IMR-90 (cell line): ENCODE results near the gene WDR46. TPM values are rescaled to one million over a fixed set of nuclear protein-coding genes. Genes with fewer than 3 reads are reported as not detected.

Experiments
- ATAC-seq: fragments of 200-7000 bp; cut with Tn5 transposase; 2 replicates; pipeline ENCODE4 v1.9.1; 2020; ENCODE audit warnings: low read depth, mild to moderate bottlenecking, moderate library complexity
- BruUV-seq: library from RNA; stranded (reverse); fragments of 400-500 nt; replicated peaks from 2 replicates; lab custom pipeline; 2021; lab: Mats Ljungman, UMichigan
- CTCF ChIA-PET: fragments of 300-600 bp; formaldehyde crosslinking; extraction: SDS; loops from one replicate; lab custom pipeline; 2021; ENCODE audit warnings: antibody characterized with exemption; lab: Yijun Ruan, JAX
- POLR2A ChIA-PET: fragments of 300-600 bp; sonication (Branson Sonifier 250); formaldehyde crosslinking; loops from one replicate; lab custom pipeline; 2022; ENCODE audit warnings: antibody characterized with exemption; ENCODE audit not compliant: unreplicated experiment; lab: Charles Lee
- DNase-seq: peaks from one replicate; pipeline ENCODE4 v3.0.0; 2013
- H2AFZ ChIP-seq: replicated peaks from 2 replicates; pipeline ENCODE3; 2013; ENCODE audit warnings: low read length, mild to moderate bottlenecking; ENCODE audit not compliant: poor library complexity
- H2AK5ac ChIP-seq: 2 replicates; pipeline ENCODE4 v1.6.1; 2013; ENCODE audit warnings: low read depth, low read length, inconsistent platforms
- H2AK9ac ChIP-seq: replicated peaks from 2 replicates; pipeline ENCODE3; 2013; ENCODE audit warnings: mild to moderate bottlenecking, low read depth, low read length, moderate library complexity; ENCODE audit not compliant: poor library complexity
- H2BK120ac ChIP-seq: 2 replicates; pipeline ENCODE4 v1.6.1; 2013; ENCODE audit warnings: low read depth, low read length, inconsistent platforms
- H2BK15ac ChIP-seq: 3 replicates; pipeline ENCODE4 v1.6.1; 2013; ENCODE audit warnings: low read depth, low read length, inconsistent platforms
- H2BK20ac ChIP-seq: 2 replicates; pipeline ENCODE4 v1.6.1; 2013; ENCODE audit warnings: low read depth, mild to moderate bottlenecking, inconsistent platforms, low read length, moderate library complexity
- H2BK5ac ChIP-seq: 2 replicates; pipeline ENCODE4 v1.6.1; 2013; ENCODE audit warnings: mild to moderate bottlenecking, low read depth, low read length, inconsistent platforms; ENCODE audit not compliant: poor library complexity, severe bottlenecking
- H3K14ac ChIP-seq: replicated peaks from 2 replicates; pipeline ENCODE4 v1.6.1; 2013; ENCODE audit warnings: low read depth, low read length, inconsistent platforms
- H3K18ac ChIP-seq: 2 replicates; pipeline ENCODE4 v1.6.1; 2013; ENCODE audit warnings: low read depth, low read length, control low read depth
- H3K23ac ChIP-seq: 2 replicates; pipeline ENCODE4 v1.6.1; 2013; ENCODE audit warnings: low read depth, low read length, inconsistent platforms
- H3K27ac ChIP-seq: 2 replicates; pipeline ENCODE4 v1.5.1; 2013; ENCODE audit warnings: mild to moderate bottlenecking, control low read depth, low read length; ENCODE audit not compliant: insufficient read depth
- H3K27me3 ChIP-seq: 2 replicates; pipeline ENCODE4 v1.6.1; 2013; ENCODE audit warnings: low read length; ENCODE audit not compliant: control insufficient read depth, insufficient read depth
- H3K36me3 ChIP-seq: 2 replicates; pipeline ENCODE4 v1.6.1; 2013; ENCODE audit warnings: low read length, mixed read lengths; ENCODE audit not compliant: control insufficient read depth, insufficient read depth
- H3K4ac ChIP-seq: 2 replicates; pipeline ENCODE4 v1.6.1; 2013; ENCODE audit warnings: low read depth, low read length, inconsistent platforms
- H3K4me1 ChIP-seq: 2 replicates; pipeline ENCODE4 v1.6.1; 2013; ENCODE audit warnings: low read length, mixed read lengths; ENCODE audit not compliant: control insufficient read depth, insufficient read depth
- H3K4me2 ChIP-seq: 2 replicates; pipeline ENCODE4 v1.6.1; 2013; ENCODE audit warnings: low read depth, mild to moderate bottlenecking, control low read depth, low read length, moderate library complexity
- H3K4me3 ChIP-seq: 2 replicates; pipeline ENCODE4 v1.5.1; 2013; ENCODE audit warnings: low read depth, mild to moderate bottlenecking, control low read depth, low read length, moderate library complexity; ENCODE audit not compliant: insufficient read depth
- H3K56ac ChIP-seq: 2 replicates; pipeline ENCODE4 v1.6.1; 2013; ENCODE audit warnings: low read length, inconsistent platforms; ENCODE audit not compliant: insufficient read depth; ENCODE audit errors: extremely low read depth
- H3K79me1 ChIP-seq, 2 experiments: 2 replicates each; pipeline ENCODE4 v1.6.1; 2013; ENCODE audit warnings: low read length in 2 of 2, inconsistent platforms in 1 of 2, low read depth in 1 of 2
- H3K9ac ChIP-seq: 2 replicates; pipeline ENCODE4 v1.6.1; 2013; ENCODE audit warnings: low read depth, low read length, control low read depth
- H3K9me1 ChIP-seq: 2 replicates; pipeline ENCODE4 v1.6.1; 2013; ENCODE audit warnings: low read length, inconsistent platforms; ENCODE audit not compliant: insufficient read depth
- H3K9me3 ChIP-seq: 2 replicates; pipeline ENCODE4 v1.6.1; 2013; ENCODE audit warnings: low read length; ENCODE audit not compliant: control insufficient read depth, insufficient read depth
- H4K20me1 ChIP-seq: 2 replicates; pipeline ENCODE4 v1.6.1; 2013; ENCODE audit warnings: low read length, inconsistent platforms; ENCODE audit not compliant: insufficient read depth
- H4K5ac ChIP-seq: 2 replicates; pipeline ENCODE4 v1.6.1; 2013; ENCODE audit warnings: mild to moderate bottlenecking, low read depth, low read length, control low read depth
- H4K8ac ChIP-seq, 2 experiments: 2 replicates each; pipeline ENCODE4 v1.6.1; 2013; ENCODE audit warnings: low read depth in 2 of 2, low read length in 2 of 2, control low read depth in 1 of 2, inconsistent platforms in 1 of 2
- H4K91ac ChIP-seq: 2 replicates; pipeline ENCODE4 v1.6.1; 2013; ENCODE audit warnings: low read depth, low read length, inconsistent platforms; ENCODE audit not compliant: insufficient read depth
- BHLHE40 ChIP-seq: fragments of 150-350 bp; IDR thresholded peaks from 2 replicates; pipeline ENCODE4 v1.6.1; 2016; ENCODE audit warnings: mild to moderate bottlenecking, low read depth, low read length
- MAFK ChIP-seq: IDR thresholded peaks from 2 replicates; pipeline ENCODE4 v1.6.1; 2012; ENCODE audit warnings: low read depth, low read length, improper control_type of control experiment
- MXI1 ChIP-seq: IDR thresholded peaks from 2 replicates; pipeline ENCODE4 v1.6.1; 2012; ENCODE audit warnings: low read depth, mild to moderate bottlenecking, low read length, moderate library complexity, borderline replicate concordance
- NFE2L2 ChIP-seq: fragments of 150-350 bp; IDR thresholded peaks from 2 replicates; pipeline ENCODE4 v1.6.1; 2016; ENCODE audit warnings: low read depth, mild to moderate bottlenecking, low read length
- RCOR1 ChIP-seq: IDR thresholded peaks from 2 replicates; pipeline ENCODE4 v1.6.1; 2012; ENCODE audit warnings: mild to moderate bottlenecking, low read length, improper control_type of control experiment; ENCODE audit not compliant: insufficient replicate concordance
- WGBS, 2 experiments: methylation state at CpG; one replicate each; pipeline versions ENCODE4 v1.1.5 to v1.1.7; 2013; ENCODE audit warnings: missing lambda C conversion rate in 2 of 2; ENCODE audit not compliant: insufficient read length in 1 of 2; ENCODE audit errors: extremely low coverage in 2 of 2; 5-methylcytosine and 5-hydroxymethylcytosine counted together
- dilution Hi-C: fragments of 300-500 bp; cut with HindIII; formaldehyde crosslinking; loops from one replicate; pipeline ENCODE4 v1.14.3; 2018; ENCODE audit warnings: low sequenced_read_pairs; ENCODE audit not compliant: unreplicated experiment
- in situ Hi-C: fragments of 300-500 bp; cut with MboI; formaldehyde crosslinking; loops from 3 replicates; pipeline ENCODE4 v1.14.3; 2019; ENCODE audit warnings: low sequenced_read_pairs, inconsistent platforms, mixed read lengths
- intact Hi-C: fragments of 100-400 bp; cut with micrococcal nuclease; formaldehyde crosslinking; loops from 2 replicates; pipeline ENCODE4 v1.10.0; 2022
- polyA plus RNA-seq, 3 experiments: library from polyadenylated mRNA; depleted of rRNA; stranded (reverse); fragments of >200 nt; gene quantifications; 2 replicates each; pipeline ENCODE4 v1.2.3, GENCODE V29; 2012; ENCODE audit warnings: low replicate concordance in 1 of 3
- total RNA-seq: library from RNA; depleted of rRNA; stranded (reverse); fragments of >200 nt; gene quantifications from 2 replicates; pipeline ENCODE4 v1.2.3, GENCODE V29; 2012

Gene WDR46
- total and polyA plus RNA-seq, 2 of the 4 experiments (the other 2 are of a cell fraction): 73.8 to 81.6 TPM

GRCh38 chr6:33336495-33336894 lies 47.5 kb upstream of the WDR46 start:
- no peak overlapping the region for H3K4ac ChIP-seq
- no peak overlapping the region for H3K56ac ChIP-seq
- H3K27ac ChIP-seq: no peak overlapping the region
- H3K36me3 ChIP-seq: no peaks in the 10 kb centered on the region
- DNase-seq (no peak), ATAC-seq (no peak)
- WGBS, 2 experiments: no CpG with 5 or more reads among the region's 3 CpGs
- no peak overlapping the region for H4K8ac ChIP-seq
- H3K4me3 ChIP-seq: no peak overlapping the region
- H3K14ac ChIP-seq: no peak overlapping the region
- no peak overlapping the region for H4K5ac ChIP-seq
- no peak overlapping the region for H2BK20ac ChIP-seq
- H3K9ac ChIP-seq: no peak overlapping the region
- no peak overlapping the region for H2BK120ac ChIP-seq
- peaks cover 3% of the 10 kb centered on the region for H3K27me3 ChIP-seq
- no TSS peak for BruUV-seq
- H3K23ac ChIP-seq: no peak overlapping the region
- dilution Hi-C loops (no loop called here), intact Hi-C loops (no loop called here), in situ Hi-C loops (no loop called here)
- no peak overlapping the region for H2BK5ac ChIP-seq
- no peak overlapping the region for H2AK5ac ChIP-seq
- H2BK15ac ChIP-seq: no peak overlapping the region
- H3K18ac ChIP-seq: no peak overlapping the region
- H4K91ac ChIP-seq: no peak overlapping the region
- no peaks in the 10 kb centered on the region for H3K9me3 ChIP-seq
- H3K4me1 ChIP-seq: no peaks in the 10 kb centered on the region
- H4K20me1 ChIP-seq: no peaks in the 10 kb centered on the region
- no peak overlapping the region for H2AK9ac ChIP-seq
- no peak overlapping the region for H3K4me2 ChIP-seq
- ChIA-PET POLR2A (no interaction called here), CTCF (interaction anchor here (1.0 kb wide), 1 partner anchor 54 kb away, joined by 3 read pairs; no protein-coding TSS in a partner anchor)
- H3K79me1 ChIP-seq: no peaks in the 10 kb centered on the region
- no peaks in the 10 kb centered on the region for H3K9me1 ChIP-seq
- no peak overlapping the region for H2AFZ ChIP-seq
- no peak for TF ChIP-seq MXI1
- no peak for TF ChIP-seq MAFK
- TF ChIP-seq BHLHE40: no peak
- TF ChIP-seq RCOR1: no peak
- TF ChIP-seq NFE2L2: no peak
